ENCODE measurements around the gene SSBP4. TPM values are rescaled to one million over a fixed set of nuclear protein-coding genes. Genes with fewer than 3 reads are reported as not detected.

Gene SSBP4
- total RNA-seq, 1 donor from 2014 or later = 60.7 TPM

- Mint-ChIP-seq H3K36me3 (ENCODE audit: low read depth, unreplicated experiment) (no peaks in the 10 kb centered on the region), H3K9me3 (ENCODE audit: unreplicated experiment) (no peaks in the 10 kb centered on the region), H3K4me3 (ENCODE audit: unreplicated experiment) (no peak overlapping the region), H3K27me3 (ENCODE audit: unreplicated experiment) (peaks cover 12% of the 10 kb centered on the region), H3K27ac (ENCODE audit: unreplicated experiment) (no peak overlapping the region), H3K4me1 (ENCODE audit: unreplicated experiment) (peaks cover 4% of the 10 kb centered on the region)
- no peak for TF ChIP-seq CTCF (IDR thresholded peaks at IDR 0.05; ENCODE audit: unreplicated experiment)
- DNase-seq (ENCODE audit: low spot score) = no peak
These were observed 8.0 kb downstream of the SSBP4 start for GRCh38 chr19:18427080-18427742.

GRCh38 chr19:18427743-18428113 is 8.5 kb downstream of the SSBP4 start:
- H3K36me3 Mint-ChIP-seq (ENCODE audit: low read depth, unreplicated experiment) = no peaks in the 10 kb centered on the region
- peaks cover 10% of the 10 kb centered on the region for H3K27me3 Mint-ChIP-seq (ENCODE audit: unreplicated experiment)
- no peaks in the 10 kb centered on the region for H3K9me3 Mint-ChIP-seq (ENCODE audit: unreplicated experiment)
- no peak overlapping the region for H3K27ac Mint-ChIP-seq (ENCODE audit: unreplicated experiment)
- peaks cover 4% of the 10 kb centered on the region for H3K4me1 Mint-ChIP-seq (ENCODE audit: unreplicated experiment)
- no peak for DNase-seq (ENCODE audit: low spot score)
- no peak overlapping the region for H3K4me3 Mint-ChIP-seq (ENCODE audit: unreplicated experiment)
- TF ChIP-seq CTCF (IDR thresholded peaks at IDR 0.05; ENCODE audit: unreplicated experiment) = no peak

GRCh38 chr19:18428173-18428786 is 9.1 kb downstream of the SSBP4 start:
- Mint-ChIP-seq H3K36me3 (ENCODE audit: low read depth, unreplicated experiment) (no peaks in the 10 kb centered on the region), H3K27me3 (ENCODE audit: unreplicated experiment) (peaks cover 9% of the 10 kb centered on the region), H3K4me1 (ENCODE audit: unreplicated experiment) (peaks cover 4% of the 10 kb centered on the region), H3K27ac (ENCODE audit: unreplicated experiment) (no peak overlapping the region), H3K9me3 (ENCODE audit: unreplicated experiment) (no peaks in the 10 kb centered on the region), H3K4me3 (ENCODE audit: unreplicated experiment) (no peak overlapping the region)
- DNase-seq (ENCODE audit: low spot score) = no peak
- peak; percentile 12 for TF ChIP-seq CTCF (IDR thresholded peaks at IDR 0.05; ENCODE audit: unreplicated experiment)

GRCh38 chr19:18428787-18429674 is 9.8 kb downstream of the SSBP4 start:
- H3K27me3 Mint-ChIP-seq (ENCODE audit: unreplicated experiment) = peaks cover 7% of the 10 kb centered on the region
- no peaks in the 10 kb centered on the region for H3K36me3 Mint-ChIP-seq (ENCODE audit: low read depth, unreplicated experiment)
- no peak overlapping the region for H3K4me3 Mint-ChIP-seq (ENCODE audit: unreplicated experiment)
- H3K4me1 Mint-ChIP-seq (ENCODE audit: unreplicated experiment) = peaks cover 2% of the 10 kb centered on the region
- peak; percentile 83 for DNase-seq (ENCODE audit: low spot score)
- H3K27ac Mint-ChIP-seq (ENCODE audit: unreplicated experiment) = no peak overlapping the region
- no peak for TF ChIP-seq CTCF (IDR thresholded peaks at IDR 0.05; ENCODE audit: unreplicated experiment)
- H3K9me3 Mint-ChIP-seq (ENCODE audit: unreplicated experiment) = no peaks in the 10 kb centered on the region
